ENCODE measurements around the gene COX7A2L. TPM values are rescaled to one million over a fixed set of nuclear protein-coding genes. Genes with fewer than 3 reads are reported as not detected.

COX7A2L gene
- total RNA-seq, 1 donor from 2014 or later = 126 TPM

DNA sequence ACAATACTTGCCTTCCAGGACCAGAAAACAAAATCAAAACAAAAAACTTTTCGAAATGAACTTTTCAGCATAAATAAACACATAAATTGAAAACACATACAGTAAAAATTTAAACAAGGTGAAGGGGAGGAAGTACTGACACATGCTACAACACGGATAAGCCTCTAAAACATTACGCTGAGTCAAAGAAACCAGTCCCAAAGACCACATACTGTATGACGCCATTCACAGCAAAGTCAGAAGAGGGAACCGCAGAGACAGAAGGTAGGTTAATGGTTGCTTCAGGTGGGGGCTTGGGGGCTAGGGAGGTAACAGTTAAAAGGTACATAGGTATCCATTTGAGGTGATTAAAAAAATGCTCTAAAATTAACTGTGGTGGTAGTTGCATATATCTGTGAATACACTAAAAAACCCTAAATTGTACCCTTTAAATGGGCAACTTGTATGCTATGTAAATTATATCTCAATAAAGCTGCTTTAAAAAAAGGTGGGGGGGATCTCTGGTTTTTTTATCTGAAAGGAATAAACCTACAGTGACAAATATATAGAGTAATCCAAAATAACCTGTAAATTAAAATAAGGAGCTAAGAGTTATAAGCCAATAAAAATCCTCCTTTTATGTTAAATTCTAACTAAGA is 7.1 kb downstream of the COX7A2L start:
- H3K4me1 ChIP-seq (ENCODE audit: insufficient read depth, low read length) = no peaks in the 10 kb centered on the region
- H3K27ac ChIP-seq (ENCODE audit: low read depth, low read length) = no peak overlapping the region
- H3K4me3 Mint-ChIP-seq (ENCODE audit: unreplicated experiment) = peak overlapping the region; percentile 4
- H3K36me3 ChIP-seq (ENCODE audit: insufficient read depth, low read length) = peaks cover 14% of the 10 kb centered on the region
- no peaks in the 10 kb centered on the region for H3K9me3 ChIP-seq (ENCODE audit: insufficient read depth, low read depth, low read length)
- H3K36me3 Mint-ChIP-seq (ENCODE audit: low read depth, unreplicated experiment) = peaks cover 3% of the 10 kb centered on the region
- H2AFZ ChIP-seq (ENCODE audit: low read depth, low read length) = no peak overlapping the region
- H3K27me3 Mint-ChIP-seq (ENCODE audit: low read depth, unreplicated experiment) = no peaks in the 10 kb centered on the region
- H3K27me3 ChIP-seq (ENCODE audit: insufficient read depth, low read length) = no peaks in the 10 kb centered on the region
- DNase-seq (ENCODE audit: low read depth) (no peak), FAIRE-seq (no peak)
- H3K4me3 ChIP-seq (ENCODE audit: insufficient read depth, low read depth, low read length) = no peak overlapping the region
- no peak overlapping the region for H3K9ac ChIP-seq (ENCODE audit: low read length)
- no peaks in the 10 kb centered on the region for H3K9me3 Mint-ChIP-seq (ENCODE audit: unreplicated experiment)
- H4K20me1 ChIP-seq (ENCODE audit: insufficient read depth, low read length) = peaks cover 86% of the 10 kb centered on the region
- TF ChIP-seq, protein P1, sequence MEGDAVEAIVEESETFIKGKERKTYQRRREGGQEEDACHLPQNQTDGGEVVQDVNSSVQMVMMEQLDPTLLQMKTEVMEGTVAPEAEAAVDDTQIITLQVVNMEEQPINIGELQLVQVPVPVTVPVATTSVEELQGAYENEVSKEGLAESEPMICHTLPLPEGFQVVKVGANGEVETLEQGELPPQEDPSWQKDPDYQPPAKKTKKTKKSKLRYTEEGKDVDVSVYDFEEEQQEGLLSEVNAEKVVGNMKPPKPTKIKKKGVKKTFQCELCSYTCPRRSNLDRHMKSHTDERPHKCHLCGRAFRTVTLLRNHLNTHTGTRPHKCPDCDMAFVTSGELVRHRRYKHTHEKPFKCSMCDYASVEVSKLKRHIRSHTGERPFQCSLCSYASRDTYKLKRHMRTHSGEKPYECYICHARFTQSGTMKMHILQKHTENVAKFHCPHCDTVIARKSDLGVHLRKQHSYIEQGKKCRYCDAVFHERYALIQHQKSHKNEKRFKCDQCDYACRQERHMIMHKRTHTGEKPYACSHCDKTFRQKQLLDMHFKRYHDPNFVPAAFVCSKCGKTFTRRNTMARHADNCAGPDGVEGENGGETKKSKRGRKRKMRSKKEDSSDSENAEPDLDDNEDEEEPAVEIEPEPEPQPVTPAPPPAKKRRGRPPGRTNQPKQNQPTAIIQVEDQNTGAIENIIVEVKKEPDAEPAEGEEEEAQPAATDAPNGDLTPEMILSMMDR (IDR thresholded peaks at IDR 0.05; ENCODE audit: insufficient read depth, low read depth, low read length) = no peak
- TF ChIP-seq EZH2 (IDR thresholded peaks at IDR 0.05; ENCODE audit: insufficient read depth, low read length) = no peak
- peaks cover 31% of the 10 kb centered on the region for H3K4me1 Mint-ChIP-seq (ENCODE audit: low read depth, unreplicated experiment)
- H3K79me2 ChIP-seq (ENCODE audit: insufficient read depth, low read length) = peaks cover 99% of the 10 kb centered on the region
- H3K4me2 ChIP-seq (ENCODE audit: low read length) = no peak overlapping the region
- peak overlapping the region; percentile 73 for H3K27ac Mint-ChIP-seq (ENCODE audit: unreplicated experiment)

DNA sequence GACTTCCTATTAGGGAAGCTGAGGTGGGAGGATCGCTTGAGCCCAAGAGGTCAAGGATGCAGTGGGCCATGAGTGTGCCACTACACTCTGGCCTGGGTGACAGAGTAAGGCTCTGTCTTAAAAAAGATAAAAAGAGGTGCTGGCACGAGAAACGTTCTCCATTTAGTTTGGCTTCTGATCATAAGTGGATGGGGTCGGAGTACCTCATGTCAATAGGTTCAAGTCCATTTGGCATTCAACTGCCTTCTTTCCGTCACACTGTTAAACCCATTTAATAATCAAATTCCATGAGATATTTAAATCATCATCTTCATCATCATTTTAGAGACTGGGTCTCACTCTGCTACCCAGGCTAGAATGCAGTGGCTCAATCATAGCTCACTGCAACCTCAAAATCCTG is 9.2 kb downstream of the COX7A2L start:
- H3K4me1 Mint-ChIP-seq (ENCODE audit: low read depth, unreplicated experiment) = peaks cover 23% of the 10 kb centered on the region
- no peaks in the 10 kb centered on the region for H3K9me3 ChIP-seq (ENCODE audit: insufficient read depth, low read depth, low read length)
- H3K4me3 ChIP-seq (ENCODE audit: insufficient read depth, low read depth, low read length) = no peak overlapping the region
- peaks cover 99% of the 10 kb centered on the region for H3K79me2 ChIP-seq (ENCODE audit: insufficient read depth, low read length)
- no peaks in the 10 kb centered on the region for H3K4me1 ChIP-seq (ENCODE audit: insufficient read depth, low read length)
- peaks cover 80% of the 10 kb centered on the region for H4K20me1 ChIP-seq (ENCODE audit: insufficient read depth, low read length)
- H3K9ac ChIP-seq (ENCODE audit: low read length) = no peak overlapping the region
- FAIRE-seq (no peak), DNase-seq (ENCODE audit: low read depth) (no peak)
- TF ChIP-seq, protein P1 (IDR thresholded peaks at IDR 0.05; ENCODE audit: insufficient read depth, low read depth, low read length) = no peak
- H3K36me3 Mint-ChIP-seq (ENCODE audit: low read depth, unreplicated experiment) = peaks cover 15% of the 10 kb centered on the region
- no peaks in the 10 kb centered on the region for H3K9me3 Mint-ChIP-seq (ENCODE audit: unreplicated experiment)
- no peak overlapping the region for H3K4me3 Mint-ChIP-seq (ENCODE audit: unreplicated experiment)
- H3K27me3 ChIP-seq (ENCODE audit: insufficient read depth, low read length) = no peaks in the 10 kb centered on the region
- H3K4me2 ChIP-seq (ENCODE audit: low read length) = no peak overlapping the region
- peak overlapping the region; percentile 42 for H3K27ac Mint-ChIP-seq (ENCODE audit: unreplicated experiment)
- H3K27me3 Mint-ChIP-seq (ENCODE audit: low read depth, unreplicated experiment) = no peaks in the 10 kb centered on the region
- H2AFZ ChIP-seq (ENCODE audit: low read depth, low read length) = no peak overlapping the region
- H3K27ac ChIP-seq (ENCODE audit: low read depth, low read length) = no peak overlapping the region
- peaks cover 17% of the 10 kb centered on the region for H3K36me3 ChIP-seq (ENCODE audit: insufficient read depth, low read length)

DNA sequence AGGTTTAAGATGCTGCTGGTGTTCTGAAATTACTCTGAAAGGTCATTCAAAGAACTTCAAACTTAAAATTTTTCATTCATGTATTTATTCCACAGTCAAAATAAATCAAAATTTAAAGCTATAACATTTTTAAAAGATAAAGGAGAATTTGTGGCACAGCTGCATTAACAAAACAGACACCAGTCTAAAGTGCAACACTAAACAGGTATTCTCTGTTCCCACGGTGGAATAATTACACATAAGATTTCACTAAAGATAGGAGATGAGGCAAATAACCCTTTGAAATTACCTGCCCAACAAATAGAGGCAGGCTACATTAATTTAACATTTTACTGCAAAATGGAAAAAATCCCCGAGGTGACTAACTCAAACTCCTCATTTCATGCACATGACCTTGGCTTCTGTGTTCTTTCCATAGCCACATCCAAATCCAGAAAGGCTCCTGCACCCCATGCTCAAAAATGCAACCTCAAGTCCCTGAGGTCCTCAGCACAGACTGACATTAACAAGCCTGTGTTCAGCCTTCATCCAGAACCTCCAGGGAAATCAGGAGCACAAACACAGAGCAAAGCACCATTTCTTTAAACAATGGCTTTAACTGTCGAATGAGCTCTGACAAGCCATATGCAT is 10.5 kb downstream of the COX7A2L start:
- Histone ChIP-seq H3K27ac (ENCODE audit: low read depth, low read length) (no peak overlapping the region), H3K9ac (ENCODE audit: low read length) (no peak overlapping the region), H3K4me2 (ENCODE audit: low read length) (no peak overlapping the region), H3K79me2 (ENCODE audit: insufficient read depth, low read length) (peaks cover 97% of the 10 kb centered on the region), H3K4me1 (ENCODE audit: insufficient read depth, low read length) (peaks cover 6% of the 10 kb centered on the region), H3K4me3 (ENCODE audit: insufficient read depth, low read depth, low read length) (no peak overlapping the region), H2AFZ (ENCODE audit: low read depth, low read length) (no peak overlapping the region), H3K36me3 (ENCODE audit: insufficient read depth, low read length) (peaks cover 17% of the 10 kb centered on the region), H4K20me1 (ENCODE audit: insufficient read depth, low read length) (peaks cover 78% of the 10 kb centered on the region), H3K27me3 (ENCODE audit: insufficient read depth, low read length) (no peaks in the 10 kb centered on the region), H3K9me3 (ENCODE audit: insufficient read depth, low read depth, low read length) (no peaks in the 10 kb centered on the region)
- H3K4me3 Mint-ChIP-seq (ENCODE audit: unreplicated experiment) = no peak overlapping the region
- DNase-seq (ENCODE audit: low read depth) (no peak), FAIRE-seq (no peak)
- H3K4me1 Mint-ChIP-seq (ENCODE audit: low read depth, unreplicated experiment) = peaks cover 23% of the 10 kb centered on the region
- peaks cover 20% of the 10 kb centered on the region for H3K36me3 Mint-ChIP-seq (ENCODE audit: low read depth, unreplicated experiment)
- no peaks in the 10 kb centered on the region for H3K27me3 Mint-ChIP-seq (ENCODE audit: low read depth, unreplicated experiment)
- no peaks in the 10 kb centered on the region for H3K9me3 Mint-ChIP-seq (ENCODE audit: unreplicated experiment)
- no peak overlapping the region for H3K27ac Mint-ChIP-seq (ENCODE audit: unreplicated experiment)
- TF ChIP-seq EZH2 (IDR thresholded peaks at IDR 0.05; ENCODE audit: insufficient read depth, low read length) = no peak
- TF ChIP-seq, protein P1 (IDR thresholded peaks at IDR 0.05; ENCODE audit: insufficient read depth, low read depth, low read length) = no peak
